DMS114 treated with DMSO at 0.1 percent for 48 hours (cell line): ENCODE data around the gene BRD1.

Source experiments
- DNase-seq: peaks from one replicate; lab custom pipeline; 2025; ENCODE audit not compliant: unreplicated experiment; lab: John Stamatoyannopoulos, UW

Gene BRD1

GRCh38 chr22:49827853-49828598 lies at the start of gene BRD1:
Gene BRD1, minus strand, starts transcription at chr22:49827873. Its CDS starts 3,556 bp downstream, at chr22:49824317.
- DNase-seq: no peak

- DNase-seq: no peak
These were observed 45.7 kb upstream of the BRD1 start for GRCh38 chr22:49873228-49873940.

- no peak for DNase-seq
These were observed 44.7 kb upstream of the BRD1 start for GRCh38 chr22:49872347-49872746.

- DNase-seq: no peak
These were observed 43.8 kb upstream of the BRD1 start for GRCh38 chr22:49871482-49871881.

GRCh38 chr22:49869845-49870712 lies 42.4 kb upstream of the BRD1 start:
- no peak for DNase-seq

- DNase-seq: no peak
These were observed 41.6 kb upstream of the BRD1 start for GRCh38 chr22:49869086-49869830.

GRCh38 chr22:49867303-49868265 lies 39.9 kb upstream of the BRD1 start:
- no peak for DNase-seq

GRCh38 chr22:49866646-49867045 lies 39.0 kb upstream of the BRD1 start:
- DNase-seq: no peak

- no peak for DNase-seq
These were observed 38.5 kb upstream of the BRD1 start for GRCh38 chr22:49866134-49866533.

- DNase-seq: no peak
These were observed 37.5 kb upstream of the BRD1 start for GRCh38 chr22:49865156-49865555.

- no peak for DNase-seq
These were observed 36.3 kb upstream of the BRD1 start for GRCh38 chr22:49863931-49864330.

- no peak for DNase-seq
These were observed 34.8 kb upstream of the BRD1 start for GRCh38 chr22:49862496-49862776.

- no peak for DNase-seq
These were observed 34.2 kb upstream of the BRD1 start for GRCh38 chr22:49861642-49862495.

GRCh38 chr22:49858827-49859226 lies 31.2 kb upstream of the BRD1 start:
- DNase-seq: no peak

- no peak for DNase-seq
These were observed 29.3 kb upstream of the BRD1 start for GRCh38 chr22:49856766-49857618.

- DNase-seq: no peak
These were observed 28.7 kb upstream of the BRD1 start for GRCh38 chr22:49856343-49856742.

- no peak for DNase-seq
These were observed 27.7 kb upstream of the BRD1 start for GRCh38 chr22:49855251-49855911.
